HG03159 (cell line): ENCODE results near the gene RASSF3.
"Not testable (repeated sequence)": the region's sequence is repeated elsewhere in the genome, so short reads cannot be mapped to it uniquely, and the experiment has no call there.

ENCODE experiments used
- ATAC-seq: cut with Tn5 transposase; IDR thresholded peaks from one replicate; pipeline ENCODE4 v1.9.1; 2021; ENCODE audit warnings: mild to moderate bottlenecking, moderate library complexity; ENCODE audit not compliant: unreplicated experiment

Gene RASSF3

GRCh38 chr12:64595863-64596793 lies 14.2 kb upstream of the RASSF3 start:
- no peak for ATAC-seq

DNA sequence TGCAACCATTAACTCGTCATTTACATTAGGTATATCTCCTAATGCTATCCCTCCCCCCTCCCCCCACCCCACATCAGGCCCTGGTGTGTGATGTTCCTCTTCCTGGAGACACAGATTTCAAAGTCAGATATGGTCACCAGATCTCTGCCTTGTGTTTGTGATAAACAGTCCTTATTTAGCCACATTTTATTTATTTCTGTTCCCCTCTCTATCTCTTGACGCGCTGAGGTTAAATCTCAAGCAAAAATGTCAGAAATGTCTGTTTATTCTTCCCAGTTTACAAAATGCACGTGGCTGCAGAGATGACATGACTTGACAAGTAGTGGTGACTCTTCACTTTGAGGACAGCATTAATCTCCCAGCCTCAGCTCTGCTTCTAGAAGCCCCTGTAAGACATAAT lies 11.5 kb upstream of the RASSF3 start:
- ATAC-seq = no peak

GRCh38 chr12:64600164-64600561 lies 10.1 kb upstream of the RASSF3 start:
- ATAC-seq = no peak

DNA sequence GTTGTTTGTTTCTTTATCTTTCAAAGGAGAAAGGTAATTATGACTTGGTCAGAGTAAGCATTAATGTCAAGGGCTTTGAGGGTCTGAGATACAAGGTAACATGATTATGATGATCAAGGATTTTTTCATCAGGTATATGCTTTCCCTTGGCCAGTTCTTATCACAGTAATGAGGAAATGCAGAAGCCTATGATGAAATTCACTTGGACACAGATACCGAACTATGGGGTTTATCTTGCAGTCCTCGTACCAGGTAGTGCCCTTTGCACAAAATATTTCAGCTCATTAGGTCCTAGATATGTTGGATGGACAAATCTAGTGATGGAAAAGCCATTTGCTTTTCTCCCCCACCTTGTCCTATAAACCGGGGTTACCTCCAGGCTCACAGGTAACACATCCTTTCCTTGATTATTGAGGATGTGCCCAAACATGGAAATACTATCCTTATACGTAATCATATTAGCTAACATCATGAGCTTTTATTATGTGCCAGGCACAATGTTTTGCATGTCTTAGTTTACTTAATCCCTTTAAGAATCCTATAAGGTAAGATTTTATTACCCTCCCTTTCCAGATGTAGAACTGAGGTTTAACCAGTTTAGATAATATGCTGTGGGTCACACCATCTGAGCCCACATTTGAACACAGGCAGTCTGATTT lies 7.0 kb upstream of the RASSF3 start:
- ATAC-seq = no peak

DNA sequence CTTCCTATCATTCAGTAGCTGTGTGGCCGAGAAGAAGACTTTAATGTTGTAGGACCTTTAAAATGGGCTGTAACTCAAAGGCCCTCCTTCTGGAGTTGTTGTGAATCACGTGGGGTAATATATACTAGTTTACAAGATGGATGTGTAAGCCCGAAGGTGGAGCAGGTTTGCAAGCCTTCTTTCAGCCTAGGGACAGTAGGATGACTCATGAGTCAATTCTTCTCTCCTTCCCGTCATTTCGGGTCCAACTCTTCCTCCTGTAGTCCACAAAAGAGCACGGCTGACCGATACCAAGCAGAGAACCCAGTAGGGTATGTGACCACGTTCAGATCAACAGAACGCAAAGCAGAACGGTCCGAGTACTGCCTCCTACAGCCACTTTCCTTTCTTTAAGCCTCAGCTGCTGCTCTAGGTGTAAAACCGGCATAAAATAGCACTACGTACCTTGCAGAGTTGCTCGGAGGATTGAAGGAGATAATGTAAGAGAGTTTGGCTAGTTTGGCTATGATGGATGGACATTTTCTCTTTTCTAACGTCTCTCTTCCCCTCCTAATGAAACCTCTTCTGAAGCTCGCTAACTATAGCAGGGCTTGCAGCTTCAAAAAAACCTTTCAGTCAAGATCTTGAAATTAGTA lies 1.3 kb upstream of the RASSF3 start:
- no peak for ATAC-seq

DNA sequence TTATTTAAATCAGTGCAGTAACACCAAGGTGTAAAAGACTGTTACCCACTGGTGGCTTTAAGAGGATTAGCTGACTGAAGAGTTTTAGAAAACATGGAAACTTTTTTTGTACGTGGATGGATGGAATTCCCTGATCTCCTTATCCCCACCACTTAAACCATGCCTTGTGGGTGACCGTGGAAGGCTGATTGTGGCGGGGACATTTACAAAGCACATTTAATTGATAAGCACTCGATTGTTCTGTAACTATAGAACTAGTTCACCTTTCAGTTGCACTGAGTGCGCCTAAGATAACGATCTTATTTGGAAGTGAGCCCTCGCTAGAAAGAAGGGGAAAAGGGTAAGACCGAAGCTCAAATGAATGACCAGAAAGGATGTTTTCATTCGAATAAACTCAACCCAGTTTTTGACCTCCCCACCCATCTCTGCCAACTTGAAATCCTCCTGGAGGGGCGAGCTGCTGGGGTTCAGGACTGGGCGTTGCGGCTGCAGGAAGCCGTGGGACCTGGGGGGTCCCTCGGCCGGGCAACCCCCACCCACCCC lies 688 bp upstream of the RASSF3 start:
- no peak for ATAC-seq

GRCh38 chr12:64610660-64611340 lies 505 bp downstream of the RASSF3 start:
- peak; percentile 60 for ATAC-seq

GRCh38 chr12:64611341-64612284 lies 1.3 kb downstream of the RASSF3 start:
- ATAC-seq = no peak

- ATAC-seq = no peak
Observed at GRCh38 chr12:64612843-64613242, 2.5 kb downstream of the RASSF3 start.

DNA sequence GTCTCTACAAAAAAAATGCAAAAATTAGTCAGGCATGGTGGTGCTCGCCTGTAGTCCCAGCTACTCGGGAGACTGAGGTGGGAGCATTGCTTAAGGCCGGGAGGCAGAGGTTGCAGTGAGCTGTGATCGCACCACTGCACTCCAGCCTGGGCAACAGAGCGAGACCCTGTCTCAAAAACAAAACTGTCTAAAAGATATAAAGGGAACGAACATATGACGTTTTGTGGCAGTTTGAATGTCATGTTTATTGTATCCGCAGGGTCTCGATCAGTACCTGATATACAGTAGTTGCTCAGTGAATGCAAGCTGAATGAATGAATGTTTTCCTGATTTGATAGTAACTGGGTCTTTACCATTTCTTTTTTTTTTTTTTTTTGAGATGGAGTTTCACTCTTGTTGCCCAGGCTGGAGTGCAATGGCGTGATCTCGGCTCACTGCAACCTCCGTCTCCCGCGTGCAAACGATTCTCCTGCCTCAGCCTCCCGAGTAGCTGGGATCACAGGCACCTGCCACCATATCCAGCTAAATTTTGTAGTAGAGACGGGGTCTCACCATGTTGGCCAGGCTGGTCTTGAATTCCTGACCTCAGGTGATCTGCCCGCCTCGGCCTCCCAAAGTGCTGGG lies 3.6 kb downstream of the RASSF3 start:
- not testable (repeated sequence) for ATAC-seq

DNA sequence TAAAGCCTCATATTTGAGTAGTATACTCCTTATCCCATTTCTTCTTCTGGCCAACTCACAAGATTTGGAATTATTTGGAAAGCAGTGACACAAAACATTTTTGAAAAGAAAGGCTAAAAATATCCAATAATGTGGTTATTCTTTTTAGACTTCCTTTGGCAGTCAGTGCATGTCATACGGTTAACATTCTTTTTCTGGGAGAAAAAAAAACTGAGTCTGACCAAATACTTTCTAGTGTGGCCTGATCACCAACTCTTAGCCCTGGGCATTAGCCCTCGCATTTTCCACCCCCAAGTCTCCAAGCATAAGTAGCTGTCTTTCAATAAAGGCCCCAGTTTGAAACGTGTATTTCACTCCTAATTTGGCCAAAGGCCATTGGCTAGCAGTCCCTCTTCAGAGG lies 5.9 kb downstream of the RASSF3 start:
- ATAC-seq = no peak

- peak; percentile 46 for ATAC-seq
Observed at GRCh38 chr12:64618953-64619590, 8.8 kb downstream of the RASSF3 start.

- peak; percentile 78 for ATAC-seq
Observed at GRCh38 chr12:64621257-64621942, 11.1 kb downstream of the RASSF3 start.

DNA sequence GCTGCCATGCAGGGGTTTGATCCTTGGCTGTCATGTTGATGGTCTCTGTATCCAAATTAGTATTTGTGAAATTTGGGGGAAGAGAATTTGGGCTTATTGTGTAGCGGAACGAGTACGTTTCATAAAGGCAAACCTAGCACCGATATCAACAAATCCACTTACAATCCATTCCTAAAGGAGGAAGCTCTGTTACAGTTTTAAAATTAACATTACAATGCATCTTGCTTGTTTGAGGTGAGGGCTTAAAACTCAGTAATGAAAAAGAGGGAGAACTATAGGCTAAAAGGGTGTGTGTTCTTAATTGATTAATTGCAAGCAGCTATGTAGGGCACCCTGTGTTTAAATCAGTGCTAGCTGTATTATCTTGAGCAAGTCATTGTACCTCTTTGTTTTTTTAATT lies 13.7 kb downstream of the RASSF3 start:
- no peak for ATAC-seq

GRCh38 chr12:64625243-64626077 lies 15.2 kb downstream of the RASSF3 start:
- ATAC-seq = peak; percentile 54

DNA sequence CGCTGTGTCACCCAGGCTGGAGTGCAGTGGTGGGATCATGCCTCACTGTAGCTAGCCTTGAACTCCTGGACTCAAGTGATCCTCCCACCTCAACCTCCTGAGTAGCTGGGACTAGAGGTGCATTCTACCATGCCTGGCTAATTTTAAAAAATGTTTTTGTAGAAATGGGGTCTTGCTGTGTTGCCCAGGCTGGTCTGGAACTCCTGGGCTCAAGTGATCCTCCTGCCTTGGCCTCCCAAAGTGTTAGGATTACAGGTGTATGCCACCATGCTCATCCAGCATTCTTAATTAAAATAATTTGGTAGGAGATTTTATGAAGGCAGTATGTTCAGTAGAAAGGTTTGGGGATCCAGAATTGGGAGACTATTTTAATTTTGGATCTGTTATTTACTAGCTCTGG lies 16.3 kb downstream of the RASSF3 start:
- not testable (repeated sequence) for ATAC-seq

GRCh38 chr12:64627771-64628170 lies 17.5 kb downstream of the RASSF3 start:
- no peak for ATAC-seq
